GM23248 (cell line): Measurements from ENCODE around the gene MYF6. TPM values are rescaled to one million over a fixed set of nuclear protein-coding genes. Genes with fewer than 3 reads are reported as not detected.
A peak's percentile ranks its signal among the peaks of the same experiment; 100 is the strongest.

Experiments used
- DNase-seq: peaks from one replicate; pipeline ENCODE4 v3.0.0-alpha.2; 2015
- H2AFZ ChIP-seq: fragments of 200-600 bp; sonication (generic); 2 replicates; pipeline ENCODE4 v1.6.1; 2016; ENCODE audit warnings: antibody characterized with exemption
- H3F3A ChIP-seq: fragments of 200-600 bp; sonication (generic); 2 replicates; pipeline ENCODE4 v1.6.1; 2016; ENCODE audit warnings: mild to moderate bottlenecking, antibody characterized with exemption, mixed run types; ENCODE audit not compliant: insufficient read depth
- H3K27ac ChIP-seq: fragments of 200-600 bp; sonication (generic); 2 replicates; pipeline ENCODE4 v1.5.1; 2016; ENCODE audit warnings: mild to moderate bottlenecking
- H3K27me3 ChIP-seq: fragments of 200-600 bp; sonication (generic); replicated peaks from 2 replicates; pipeline ENCODE4 v1.6.1; 2016; ENCODE audit warnings: mild to moderate bottlenecking; ENCODE audit not compliant: insufficient read depth
- H3K36me3 ChIP-seq: fragments of 200-600 bp; sonication (generic); 2 replicates; pipeline ENCODE4 v1.6.1; 2016; ENCODE audit warnings: low read depth, mild to moderate bottlenecking
- H3K4me1 ChIP-seq: fragments of 200-600 bp; sonication (generic); 2 replicates; pipeline ENCODE4 v1.6.1; 2016; ENCODE audit warnings: mild to moderate bottlenecking; ENCODE audit not compliant: insufficient read depth
- H3K4me2 ChIP-seq: fragments of 200-600 bp; sonication (generic); one replicate; pipeline ENCODE4 v1.6.1; 2016; ENCODE audit warnings: mild to moderate bottlenecking; ENCODE audit not compliant: unreplicated experiment
- H3K4me3 ChIP-seq: fragments of 200-600 bp; sonication (generic); 2 replicates; pipeline ENCODE4 v1.5.1; 2016; ENCODE audit warnings: mild to moderate bottlenecking
- H3K79me2 ChIP-seq: fragments of 200-600 bp; sonication (generic); 2 replicates; pipeline ENCODE4 v1.6.1; 2016; ENCODE audit warnings: mild to moderate bottlenecking; ENCODE audit not compliant: insufficient read depth
- H3K9ac ChIP-seq: fragments of 200-600 bp; sonication (generic); 2 replicates; pipeline ENCODE4 v1.6.1; 2016; ENCODE audit warnings: mild to moderate bottlenecking
- H3K9me2 ChIP-seq: fragments of 200-600 bp; sonication (generic); 2 replicates; pipeline ENCODE4 v1.6.1; 2016; ENCODE audit warnings: mixed run types, mild to moderate bottlenecking, moderate library complexity; ENCODE audit not compliant: insufficient read depth
- H3K9me3 ChIP-seq: fragments of 200-600 bp; sonication (generic); one replicate; pipeline ENCODE4 v1.6.1; 2017; ENCODE audit warnings: low read depth
- H4K20me1 ChIP-seq: fragments of 200-600 bp; sonication (generic); 2 replicates; pipeline ENCODE4 v1.6.0; 2016; ENCODE audit not compliant: insufficient read depth
- EZH2 ChIP-seq: fragments of 200-600 bp; sonication (generic); IDR thresholded peaks from 2 replicates; pipeline ENCODE4 v1.6.1; 2018; ENCODE audit warnings: antibody characterized with exemption, mild to moderate bottlenecking; ENCODE audit not compliant: insufficient read depth, poor library complexity, severe bottlenecking
- EZH2phosphoT487 ChIP-seq: fragments of 200-600 bp; sonication (generic); IDR thresholded peaks from 2 replicates; pipeline ENCODE4 v1.6.1; 2018; ENCODE audit warnings: antibody characterized with exemption, moderate library complexity, mild to moderate bottlenecking, low read depth; ENCODE audit not compliant: insufficient read depth
- WGBS, 2 experiments: methylation state at CpG; one replicate each; pipeline ENCODE4 v1.1.6; 2015 to 2017; ENCODE audit warnings: low lambda C conversion rate in 2 of 2, low coverage in 1 of 2; ENCODE audit errors: missing lambda C conversion rate in 2 of 2; 5-methylcytosine and 5-hydroxymethylcytosine counted together
- in situ Hi-C: fragments of 300-500 bp; cut with MboI; formaldehyde crosslinking; loops from 2 replicates; pipeline ENCODE4 v1.15.0; 2020
- polyA plus RNA-seq: library from polyadenylated mRNA; unstranded; fragments of >200 nt; fragmentation: Nextera tagmentation; extraction: Ambion mirVana; gene quantifications from 2 replicates; pipeline ENCODE4 v1.2.1, GENCODE V29; 2016
- total RNA-seq: library from RNA; depleted of rRNA; stranded (reverse); fragments of >200 nt; shearing (Covaris generic); gene quantifications from 2 replicates; pipeline ENCODE4 v1.2.3, GENCODE V29; 2014

The MYF6 gene
- total and polyA plus RNA-seq, 2 experiments from 2014 or later, result not detected

DNA sequence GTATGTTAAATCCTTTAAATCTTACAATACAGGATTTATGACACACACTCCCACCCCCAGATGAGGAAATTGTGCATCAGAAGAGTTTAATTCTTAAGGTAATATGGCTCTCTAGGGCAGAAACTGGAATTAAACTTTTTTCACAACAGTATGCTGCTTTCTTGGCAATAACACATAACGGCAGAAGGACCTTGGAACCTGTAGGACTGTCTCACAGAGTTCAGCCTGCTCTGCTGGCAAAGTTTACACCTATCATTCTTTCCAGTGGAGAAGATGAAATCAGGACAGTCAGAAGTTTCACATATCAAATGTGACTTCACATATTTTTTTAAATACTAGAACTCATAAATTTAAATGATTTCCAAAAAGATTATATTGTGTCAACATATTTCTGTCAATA, 30.6 kb upstream of the MYF6 start:
- no peak for DNase-seq
- no peak overlapping the region for H2AFZ ChIP-seq
- H3K27me3 ChIP-seq, result no peaks in the 10 kb centered on the region
- H4K20me1 ChIP-seq, result no peaks in the 10 kb centered on the region
- H3K79me2 ChIP-seq, result no peaks in the 10 kb centered on the region
- H3K36me3 ChIP-seq, result no peaks in the 10 kb centered on the region
- no peak overlapping the region for H3K27ac ChIP-seq
- in situ Hi-C loops, result no loop called here
- H3K9ac ChIP-seq, result no peak overlapping the region
- WGBS, 2 experiments, result 71 to 81% methylated on average over 1 of the region's 1 CpG
- no peak overlapping the region for H3K4me2 ChIP-seq
- H3K9me2 ChIP-seq, result no peaks in the 10 kb centered on the region
- TF ChIP-seq EZH2, result no peak
- TF ChIP-seq EZH2phosphoT487, result no peak
- H3F3A ChIP-seq, result no peaks in the 10 kb centered on the region
- no peaks in the 10 kb centered on the region for H3K9me3 ChIP-seq
- H3K4me1 ChIP-seq, result no peaks in the 10 kb centered on the region
- no peak overlapping the region for H3K4me3 ChIP-seq

DNA sequence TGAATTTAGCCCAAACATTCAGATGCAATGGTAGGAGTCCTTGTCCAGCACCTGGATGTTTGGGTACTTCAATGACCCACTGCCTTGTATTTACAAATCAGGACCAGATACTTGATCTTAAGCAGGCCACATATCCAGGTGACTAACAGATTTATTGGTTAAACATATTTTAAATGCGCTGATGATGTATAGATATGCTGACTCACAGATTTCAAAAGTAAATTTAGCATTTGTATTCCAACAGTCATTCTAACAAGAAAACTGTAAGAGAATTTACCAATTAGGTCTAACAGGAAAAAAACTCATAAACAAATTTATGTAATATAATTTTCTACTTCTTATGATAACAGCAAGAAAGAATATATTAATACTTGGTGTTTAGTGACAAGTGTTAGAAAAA, 29.4 kb upstream of the MYF6 start:
- Histone ChIP-seq H3K27ac (no peak overlapping the region), H3K9me2 (no peaks in the 10 kb centered on the region), H3K4me3 (no peak overlapping the region), H3K4me2 (no peak overlapping the region), H3K27me3 (no peaks in the 10 kb centered on the region), H2AFZ (no peak overlapping the region), H3F3A (no peaks in the 10 kb centered on the region), H3K79me2 (no peaks in the 10 kb centered on the region), H4K20me1 (no peaks in the 10 kb centered on the region), H3K4me1 (no peaks in the 10 kb centered on the region), H3K9ac (no peak overlapping the region), H3K9me3 (no peaks in the 10 kb centered on the region), H3K36me3 (no peaks in the 10 kb centered on the region)
- WGBS, 2 experiments, result 95 to 100% methylated on average over 1 of the region's 1 CpG
- in situ Hi-C loops, result no loop called here
- DNase-seq, result no peak
- TF ChIP-seq EZH2phosphoT487 (no peak), EZH2 (no peak)

DNA sequence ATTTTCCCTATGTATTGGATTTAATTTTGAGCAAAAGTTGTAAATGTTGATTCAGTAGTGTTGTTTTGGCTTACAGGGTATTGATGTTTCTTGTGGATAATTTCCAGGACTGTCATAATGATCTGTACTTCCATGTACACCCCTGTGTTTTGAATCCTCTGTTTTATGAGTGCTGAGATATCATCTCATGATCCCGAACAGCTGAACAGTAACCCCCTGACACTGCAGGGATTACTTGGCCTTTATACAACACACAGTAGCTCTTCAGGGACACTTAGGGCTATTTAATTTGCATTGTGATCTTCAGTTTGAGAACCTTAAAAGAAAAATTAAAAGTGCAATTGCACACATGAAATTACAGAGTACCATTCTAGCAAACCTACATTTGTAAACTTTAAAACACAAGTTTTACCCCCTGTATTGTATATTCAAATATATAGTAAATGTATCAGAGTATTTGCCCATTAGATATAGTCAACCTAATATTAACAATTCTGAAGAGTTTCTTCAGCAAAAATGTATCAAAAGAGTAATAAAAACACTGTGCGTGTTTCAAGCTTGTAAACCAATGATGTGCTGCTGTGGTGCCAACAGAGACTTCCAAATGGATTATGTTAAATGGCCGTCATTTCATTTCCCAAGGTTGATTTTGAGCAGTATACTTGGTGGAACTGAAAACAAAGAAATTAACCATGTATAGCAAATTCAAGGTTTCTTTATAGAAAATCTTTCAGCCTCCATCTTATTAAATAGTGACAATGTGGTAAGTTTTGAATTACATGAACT, 27.9 kb upstream of the MYF6 start:
- in situ Hi-C loops, result no loop called here
- Histone ChIP-seq H3K9ac (no peak overlapping the region), H3K36me3 (no peaks in the 10 kb centered on the region), H3K9me3 (no peaks in the 10 kb centered on the region), H3K4me3 (no peak overlapping the region), H2AFZ (no peak overlapping the region), H3K27me3 (no peaks in the 10 kb centered on the region), H3K4me1 (no peaks in the 10 kb centered on the region), H4K20me1 (no peaks in the 10 kb centered on the region), H3K9me2 (no peaks in the 10 kb centered on the region), H3F3A (no peaks in the 10 kb centered on the region), H3K27ac (no peak overlapping the region), H3K4me2 (no peak overlapping the region), H3K79me2 (no peaks in the 10 kb centered on the region)
- WGBS, 2 experiments, result 96 to 97% methylated on average over 3 of the region's 3 CpGs
- TF ChIP-seq EZH2, result no peak
- no peak for TF ChIP-seq EZH2phosphoT487
- DNase-seq, result no peak

DNA sequence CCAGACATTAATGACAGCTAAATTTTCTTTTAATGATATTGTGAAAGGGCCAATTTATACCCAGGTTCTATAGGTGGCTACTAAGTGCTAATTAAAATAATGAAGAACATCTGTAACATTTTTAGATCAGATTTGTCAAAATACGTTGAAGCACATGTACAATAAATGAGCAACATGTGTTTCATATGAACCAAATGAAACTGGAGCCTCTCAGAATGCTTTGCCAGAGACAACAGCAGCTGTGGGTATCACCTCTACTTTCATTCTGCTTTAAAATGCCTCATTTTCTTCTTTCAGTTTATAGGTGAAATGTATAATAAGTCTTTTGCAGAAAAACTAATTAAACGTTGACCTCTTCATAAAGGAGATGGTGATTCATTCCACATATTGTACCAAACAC, 26.1 kb upstream of the MYF6 start:
- in situ Hi-C loops, result no loop called here
- Histone ChIP-seq H3K9me3 (no peaks in the 10 kb centered on the region), H3K36me3 (no peaks in the 10 kb centered on the region), H3K4me1 (no peaks in the 10 kb centered on the region), H4K20me1 (no peaks in the 10 kb centered on the region), H3K27ac (no peak overlapping the region), H3F3A (no peaks in the 10 kb centered on the region), H3K27me3 (no peaks in the 10 kb centered on the region), H3K9me2 (no peaks in the 10 kb centered on the region), H3K9ac (no peak overlapping the region), H2AFZ (peak overlapping the region; percentile 6; the same call in 1 of the 2 replicates), H3K79me2 (no peaks in the 10 kb centered on the region), H3K4me3 (no peak overlapping the region), H3K4me2 (no peak overlapping the region)
- no peak for DNase-seq
- TF ChIP-seq EZH2 (no peak), EZH2phosphoT487 (no peak)
- WGBS, 2 experiments, result 26 to 27% methylated on average over 2 of the region's 2 CpGs
